Effector CD4-positive, alpha-beta T cell (primary cell): ENCODE results near the gene CAMK1D.
"Not testable (repeated sequence)": the region's sequence is repeated elsewhere in the genome, so short reads cannot be mapped to it uniquely, and the experiment has no call there.

Experiments used
- DNase-seq: peaks from one replicate; pipeline ENCODE4 v3.0.0-alpha.2; 2020
- total RNA-seq: gene quantifications from one replicate; lab custom pipeline; 2026; lab: John Stamatoyannopoulos, UW

The CAMK1D gene
- total RNA-seq = 38.1 reads per million, percentile 62 among the genes with 10 or more reads in this experiment

- DNase-seq = peak; percentile 84
Measured at GRCh38 chr10:12348870-12349628, at the start of gene CAMK1D. Gene CAMK1D, plus strand, starts transcription at chr10:12349547.

- DNase-seq = not testable (repeated sequence)
Measured at GRCh38 chr10:12301036-12301435, 48.3 kb upstream of the CAMK1D start.

- DNase-seq = no peak
Measured at GRCh38 chr10:12308057-12308456, 41.3 kb upstream of the CAMK1D start.

GRCh38 chr10:12308736-12309375 lies 40.5 kb upstream of the CAMK1D start:
- no peak for DNase-seq

- not testable (repeated sequence) for DNase-seq
Measured at GRCh38 chr10:12309783-12310182, 39.6 kb upstream of the CAMK1D start.

GRCh38 chr10:12314836-12315235 lies 34.5 kb upstream of the CAMK1D start:
- no peak for DNase-seq

- no peak for DNase-seq
Measured at GRCh38 chr10:12319076-12319475, 30.3 kb upstream of the CAMK1D start.

- no peak for DNase-seq
Measured at GRCh38 chr10:12320892-12321291, 28.5 kb upstream of the CAMK1D start.

- DNase-seq = no peak
Measured at GRCh38 chr10:12321641-12322040, 27.7 kb upstream of the CAMK1D start.

- no peak for DNase-seq
Measured at GRCh38 chr10:12322583-12323131, 26.7 kb upstream of the CAMK1D start.

GRCh38 chr10:12324530-12324929 lies 24.8 kb upstream of the CAMK1D start:
- DNase-seq = no peak

- DNase-seq = no peak
Measured at GRCh38 chr10:12327074-12327473, 22.3 kb upstream of the CAMK1D start.

GRCh38 chr10:12327476-12327875 lies 21.9 kb upstream of the CAMK1D start:
- DNase-seq = no peak

- DNase-seq = not testable (repeated sequence)
Measured at GRCh38 chr10:12328312-12328711, 21.0 kb upstream of the CAMK1D start.

GRCh38 chr10:12332572-12333379 lies 16.6 kb upstream of the CAMK1D start:
- DNase-seq = no peak

GRCh38 chr10:12333380-12334185 lies 15.8 kb upstream of the CAMK1D start:
- DNase-seq = peak; percentile 11

GRCh38 chr10:12334186-12334530 lies 15.2 kb upstream of the CAMK1D start:
- no peak for DNase-seq

- DNase-seq = not testable (repeated sequence)
Measured at GRCh38 chr10:12335169-12335568, 14.2 kb upstream of the CAMK1D start.

- DNase-seq = no peak
Measured at GRCh38 chr10:12337453-12338372, 11.6 kb upstream of the CAMK1D start.

- DNase-seq = no peak
Measured at GRCh38 chr10:12338981-12339380, 10.4 kb upstream of the CAMK1D start.

- no peak for DNase-seq
Measured at GRCh38 chr10:12340371-12340770, 9.0 kb upstream of the CAMK1D start.
